Activated naive CD8-positive, alpha-beta T cell treated with anti-CD3 and anti-CD28 coated beads, Interleukin-2, amount 50 U/mL, for 24 hours (primary cell): ENCODE data around the gene CDC42BPA.

Source experiments
- ATAC-seq: fragments of 150-1000 bp; cut with Tn5 transposase; one replicate; pipeline ENCODE4 v1.10.0; 2021
- DNase-seq: peaks from one replicate; pipeline ENCODE4 v3.0.0; 2021
- H3K27ac Mint-ChIP-seq: one replicate; pipeline ENCODE4 v1.8.0; 2021; ENCODE audit warnings: mild to moderate bottlenecking, mixed read lengths
- H3K27me3 Mint-ChIP-seq: one replicate; pipeline ENCODE4 v1.8.0; 2021; ENCODE audit warnings: mixed read lengths
- H3K36me3 Mint-ChIP-seq: one replicate; pipeline ENCODE4 v1.8.0; 2021; ENCODE audit warnings: low read depth, mixed read lengths
- H3K4me1 Mint-ChIP-seq: one replicate; pipeline ENCODE4 v1.8.0; 2021; ENCODE audit warnings: mixed read lengths
- H3K4me3 Mint-ChIP-seq: one replicate; pipeline ENCODE4 v1.8.0; 2021; ENCODE audit warnings: mild to moderate bottlenecking, moderate library complexity, mixed read lengths
- H3K9me3 Mint-ChIP-seq: one replicate; pipeline ENCODE4 v1.8.0; 2021; ENCODE audit warnings: mixed read lengths

The CDC42BPA gene

DNA sequence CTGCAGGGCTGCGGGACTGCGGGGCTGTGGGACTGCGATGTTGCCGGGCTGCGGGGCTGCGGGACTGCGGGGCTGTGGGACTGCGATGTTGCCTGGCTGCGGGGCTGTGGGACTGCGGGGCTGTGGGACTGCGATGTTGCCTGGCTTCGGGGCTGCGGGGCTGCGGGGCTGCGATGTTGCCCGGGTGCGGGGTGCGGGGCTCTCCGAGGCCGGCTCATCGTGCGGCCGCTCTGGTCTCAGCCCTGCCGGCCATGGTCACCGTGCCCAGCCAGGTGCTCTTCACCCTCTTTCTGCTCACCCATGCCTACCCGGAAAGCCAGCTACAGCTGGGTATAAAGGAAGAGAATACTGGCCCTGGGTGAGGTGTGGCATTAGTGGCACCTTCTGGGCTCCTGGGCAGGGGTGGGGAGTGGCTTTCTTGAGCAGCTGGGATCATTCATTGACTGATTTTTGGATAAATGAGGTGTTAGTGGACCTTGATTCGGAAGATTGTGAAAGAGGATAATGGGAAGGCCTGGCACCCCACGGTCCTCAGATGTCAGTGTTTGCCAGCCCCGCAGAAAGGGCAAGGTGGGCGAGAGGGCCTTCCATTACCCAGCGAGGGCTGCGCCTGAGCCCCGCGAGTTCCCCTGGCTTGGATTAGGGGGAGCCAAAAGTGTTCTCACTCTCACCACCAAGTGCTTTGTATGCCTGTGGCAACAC lies 341.9 kb downstream of the CDC42BPA start:
- ATAC-seq (no peak), DNase-seq (no peak)
- Mint-ChIP-seq H3K36me3 (peaks cover 10% of the 10 kb centered on the region), H3K27me3 (no peaks in the 10 kb centered on the region), H3K4me3 (no peak overlapping the region), H3K9me3 (peaks cover 6% of the 10 kb centered on the region), H3K4me1 (no peaks in the 10 kb centered on the region), H3K27ac (no peak overlapping the region)

DNA sequence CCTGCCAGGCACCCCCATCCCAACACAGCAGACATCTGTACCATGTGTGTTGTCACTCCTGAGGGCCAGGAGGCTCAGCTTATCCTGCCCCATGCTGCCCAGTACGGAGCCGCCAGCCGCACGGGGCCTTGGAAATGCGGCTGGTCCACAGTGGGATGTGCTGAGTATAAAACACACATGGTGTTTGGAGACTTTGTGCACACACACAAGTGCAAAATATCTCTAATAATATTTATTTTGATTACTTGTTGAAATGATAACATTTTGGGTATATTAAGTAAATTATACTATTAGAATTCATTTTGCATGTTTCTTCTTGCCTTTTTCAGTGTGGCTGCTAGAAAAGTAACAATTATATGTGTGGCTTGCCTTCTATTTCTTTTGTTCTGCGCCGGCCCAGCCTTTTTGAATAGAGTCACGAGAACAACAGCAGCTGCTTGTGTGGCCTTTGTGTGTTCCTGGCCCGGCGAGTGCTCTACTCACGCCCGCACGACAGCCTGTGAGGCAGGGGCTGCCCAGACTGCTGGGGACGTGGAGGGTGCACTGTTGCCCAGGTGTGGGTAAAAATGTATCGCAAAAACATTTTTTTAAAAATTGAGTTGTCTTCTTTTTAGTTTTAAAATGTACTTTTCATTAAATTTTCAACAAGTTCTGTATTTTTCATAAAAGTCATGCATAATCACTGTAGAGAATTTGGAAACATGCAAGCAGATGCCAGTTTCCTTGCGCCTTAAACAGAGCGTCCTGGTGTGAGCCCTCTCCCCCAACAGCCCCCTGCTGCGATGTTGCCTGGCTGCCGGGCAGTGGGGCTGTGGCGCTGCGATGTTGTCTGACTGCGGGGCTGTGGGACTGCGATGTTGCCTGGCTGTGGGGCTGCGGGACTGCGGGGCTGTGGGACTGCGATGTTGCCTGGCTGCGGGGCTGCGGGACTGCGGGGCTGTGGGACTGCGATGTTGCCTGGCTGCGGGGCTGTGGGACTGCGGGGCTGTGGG lies 342.7 kb downstream of the CDC42BPA start:
- Mint-ChIP-seq H3K4me1 (no peaks in the 10 kb centered on the region), H3K27me3 (no peaks in the 10 kb centered on the region), H3K27ac (no peak overlapping the region), H3K36me3 (peaks cover 11% of the 10 kb centered on the region), H3K9me3 (peaks cover 6% of the 10 kb centered on the region), H3K4me3 (no peak overlapping the region)
- no peak for DNase-seq
- no peak for ATAC-seq

DNA sequence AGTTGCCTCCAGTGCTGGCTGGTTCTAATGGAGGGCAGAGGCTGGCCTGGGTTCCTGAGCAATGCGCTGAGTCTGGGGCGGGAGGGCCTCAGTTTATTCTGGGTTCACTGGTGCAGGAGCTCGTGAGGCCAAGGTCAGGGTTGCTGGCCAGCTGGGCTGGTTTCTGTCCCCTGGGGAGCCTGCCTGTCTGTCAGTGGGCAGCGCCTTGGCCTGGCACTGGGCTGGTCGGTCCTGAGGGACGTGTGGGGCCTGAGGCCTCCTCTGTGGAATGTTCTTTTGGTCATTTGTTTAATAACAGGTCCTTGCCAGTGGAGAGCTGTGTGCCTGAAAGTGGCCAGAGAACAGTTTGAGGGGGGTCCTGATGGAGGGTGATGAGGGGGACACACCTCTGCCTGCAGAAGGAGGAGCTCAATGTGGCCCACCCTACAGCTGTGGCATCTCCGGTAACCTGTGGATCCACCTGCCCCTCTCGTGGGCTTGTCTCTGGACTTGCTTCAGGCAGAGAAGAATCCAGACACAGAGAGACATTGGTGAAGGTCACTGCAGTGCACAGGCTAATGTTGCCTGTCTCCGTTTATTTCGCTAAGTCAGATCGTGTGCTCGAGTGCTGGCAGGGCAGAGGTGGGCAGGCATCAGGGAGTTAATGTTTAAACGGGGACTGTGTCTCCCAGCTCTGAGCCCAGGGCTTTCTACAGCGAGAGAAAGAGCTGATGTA lies 343.6 kb downstream of the CDC42BPA start:
- ATAC-seq (no peak), DNase-seq (no peak)
- no peaks in the 10 kb centered on the region for H3K4me1 Mint-ChIP-seq
- H3K9me3 Mint-ChIP-seq: peaks cover 6% of the 10 kb centered on the region
- H3K36me3 Mint-ChIP-seq: peaks cover 15% of the 10 kb centered on the region
- H3K27me3 Mint-ChIP-seq: no peaks in the 10 kb centered on the region
- no peak overlapping the region for H3K4me3 Mint-ChIP-seq
- H3K27ac Mint-ChIP-seq: no peak overlapping the region

DNA sequence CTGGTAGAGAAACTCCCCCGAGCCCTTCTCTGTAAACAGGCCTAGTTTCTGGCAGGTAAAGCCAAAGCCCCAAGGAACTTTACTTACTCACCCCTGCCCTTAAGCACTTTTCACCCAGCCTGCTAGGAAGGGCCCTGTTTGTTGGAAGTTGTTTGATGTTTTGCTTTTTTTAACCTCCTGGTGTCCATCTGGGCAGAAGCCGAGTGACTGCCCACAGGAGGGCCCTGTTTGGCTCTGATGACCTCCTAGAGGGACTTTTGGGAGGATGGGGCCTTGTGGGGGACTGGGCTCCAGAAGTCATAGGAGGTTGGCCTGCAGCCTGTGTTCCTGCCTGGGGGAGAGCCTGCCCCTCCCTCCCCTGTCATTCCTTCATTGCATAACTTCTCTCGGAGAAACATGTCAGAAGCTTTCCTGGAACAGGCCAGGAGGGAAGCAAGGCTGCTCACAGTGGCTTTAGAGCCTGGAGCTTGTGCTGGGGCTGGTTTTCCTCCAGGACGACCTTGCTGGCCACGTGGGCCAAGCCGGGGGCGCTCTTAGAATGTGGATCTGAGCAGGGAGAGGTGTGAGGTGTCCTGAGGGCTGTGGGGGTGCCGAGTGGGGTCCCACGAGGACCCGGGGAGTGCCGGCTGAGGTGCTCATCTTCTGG lies 344.3 kb downstream of the CDC42BPA start:
- Mint-ChIP-seq H3K9me3 (peaks cover 6% of the 10 kb centered on the region), H3K36me3 (peaks cover 20% of the 10 kb centered on the region), H3K27me3 (no peaks in the 10 kb centered on the region), H3K4me3 (no peak overlapping the region), H3K4me1 (no peaks in the 10 kb centered on the region), H3K27ac (no peak overlapping the region)
- ATAC-seq (no peak), DNase-seq (no peak)

DNA sequence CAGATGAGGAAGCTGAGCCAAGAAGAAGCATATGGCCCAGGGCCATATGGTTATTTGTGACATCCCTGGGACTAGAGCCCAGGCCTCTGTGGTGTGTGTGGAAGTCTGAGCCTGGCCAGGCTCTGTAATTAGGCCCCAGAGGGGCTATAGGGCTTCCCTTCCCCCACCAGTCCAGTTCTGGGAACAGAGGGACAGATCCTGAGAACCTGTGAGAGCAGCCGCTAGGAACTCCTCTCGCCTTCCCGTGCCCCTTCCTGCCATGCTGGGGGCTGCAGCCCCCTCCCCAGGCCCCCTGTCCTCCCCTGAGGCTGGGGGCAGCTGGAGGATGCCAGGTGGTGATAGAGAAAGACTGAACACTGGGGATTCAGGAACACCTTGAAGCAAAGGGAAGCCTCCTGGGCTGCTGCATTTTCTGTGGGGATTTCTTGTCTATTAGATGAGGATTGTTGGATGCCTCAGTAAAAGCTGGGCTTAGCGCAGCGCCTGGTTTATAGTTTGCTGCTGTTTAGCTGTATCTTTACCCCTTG lies 344.9 kb downstream of the CDC42BPA start:
- Mint-ChIP-seq H3K4me1 (no peaks in the 10 kb centered on the region), H3K27ac (no peak overlapping the region), H3K27me3 (no peaks in the 10 kb centered on the region), H3K4me3 (no peak overlapping the region), H3K9me3 (peaks cover 6% of the 10 kb centered on the region), H3K36me3 (peaks cover 25% of the 10 kb centered on the region)
- DNase-seq (no peak), ATAC-seq (no peak)

DNA sequence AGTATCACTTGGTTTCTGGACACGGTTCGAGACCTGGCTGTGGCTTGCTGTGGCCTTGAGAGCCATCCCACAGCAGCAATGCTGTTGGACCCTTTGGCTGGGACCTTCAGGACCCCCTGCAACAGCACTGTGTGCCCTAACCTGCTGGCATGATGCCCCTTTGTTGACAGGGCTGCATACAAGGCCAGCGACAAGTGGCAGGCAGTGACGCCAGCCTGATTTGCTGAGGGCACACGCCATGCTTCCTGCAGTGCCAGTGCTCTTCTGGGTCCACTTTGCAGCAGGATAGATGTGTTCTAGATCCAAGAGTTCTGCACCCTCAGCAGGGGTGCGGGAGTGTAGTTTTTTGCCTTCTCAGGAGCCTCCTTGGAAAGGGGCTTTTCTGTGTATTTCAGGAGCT lies 345.4 kb downstream of the CDC42BPA start:
- ATAC-seq (no peak), DNase-seq (no peak)
- no peak overlapping the region for H3K4me3 Mint-ChIP-seq
- no peaks in the 10 kb centered on the region for H3K4me1 Mint-ChIP-seq
- no peaks in the 10 kb centered on the region for H3K27me3 Mint-ChIP-seq
- H3K9me3 Mint-ChIP-seq: peaks cover 6% of the 10 kb centered on the region
- peaks cover 27% of the 10 kb centered on the region for H3K36me3 Mint-ChIP-seq
- no peak overlapping the region for H3K27ac Mint-ChIP-seq

DNA sequence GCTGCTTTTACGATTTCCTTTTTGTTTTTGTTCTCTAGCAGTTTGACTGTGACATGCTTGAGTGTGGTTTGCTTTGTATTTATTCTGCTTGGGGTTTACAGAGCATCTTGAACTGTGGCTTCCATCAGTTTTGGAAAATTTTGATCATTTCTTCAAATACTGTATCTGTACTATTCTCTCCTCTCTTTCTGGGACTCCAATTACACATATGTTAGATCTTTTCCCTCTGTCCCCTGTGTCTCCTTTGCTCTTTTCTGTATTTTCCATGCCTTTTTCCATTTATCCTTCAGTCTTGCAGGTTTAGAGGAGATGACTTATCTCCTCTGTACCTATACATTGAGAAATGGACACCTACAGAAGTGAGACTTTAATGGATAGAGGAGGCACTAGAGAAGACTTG lies 346.5 kb downstream of the CDC42BPA start:
- DNase-seq (no peak), ATAC-seq (no peak)
- H3K4me1 Mint-ChIP-seq: peaks cover 3% of the 10 kb centered on the region
- H3K27me3 Mint-ChIP-seq: no peaks in the 10 kb centered on the region
- H3K27ac Mint-ChIP-seq: peak overlapping the region; percentile 9
- H3K9me3 Mint-ChIP-seq: peaks cover 6% of the 10 kb centered on the region
- H3K4me3 Mint-ChIP-seq: no peak overlapping the region
- peaks cover 31% of the 10 kb centered on the region for H3K36me3 Mint-ChIP-seq

DNA sequence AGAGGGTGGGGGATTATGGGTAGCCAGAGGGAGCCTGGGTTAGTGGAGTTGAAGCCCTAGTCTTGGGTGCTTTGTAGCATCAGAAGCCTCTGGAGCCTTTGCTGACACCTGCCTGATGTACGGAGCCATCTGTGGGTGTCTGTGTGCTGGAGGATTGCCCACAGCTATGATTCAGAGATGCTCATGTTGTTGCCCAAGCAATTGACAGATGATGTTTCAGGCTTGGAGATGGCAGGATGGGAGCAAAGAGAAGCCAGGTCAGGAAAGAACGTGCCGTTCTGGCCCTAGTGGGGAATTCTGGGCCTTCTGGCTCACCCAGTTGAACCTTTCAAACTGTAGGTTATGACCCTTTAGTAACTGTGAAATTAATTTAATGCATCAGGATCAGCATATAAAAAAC lies 350.6 kb downstream of the CDC42BPA start:
- H3K36me3 Mint-ChIP-seq: peaks cover 34% of the 10 kb centered on the region
- H3K9me3 Mint-ChIP-seq: peaks cover 6% of the 10 kb centered on the region
- no peaks in the 10 kb centered on the region for H3K27me3 Mint-ChIP-seq
- no peak overlapping the region for H3K4me3 Mint-ChIP-seq
- H3K4me1 Mint-ChIP-seq: peaks cover 7% of the 10 kb centered on the region
- no peak overlapping the region for H3K27ac Mint-ChIP-seq
- ATAC-seq (no peak), DNase-seq (no peak)

DNA sequence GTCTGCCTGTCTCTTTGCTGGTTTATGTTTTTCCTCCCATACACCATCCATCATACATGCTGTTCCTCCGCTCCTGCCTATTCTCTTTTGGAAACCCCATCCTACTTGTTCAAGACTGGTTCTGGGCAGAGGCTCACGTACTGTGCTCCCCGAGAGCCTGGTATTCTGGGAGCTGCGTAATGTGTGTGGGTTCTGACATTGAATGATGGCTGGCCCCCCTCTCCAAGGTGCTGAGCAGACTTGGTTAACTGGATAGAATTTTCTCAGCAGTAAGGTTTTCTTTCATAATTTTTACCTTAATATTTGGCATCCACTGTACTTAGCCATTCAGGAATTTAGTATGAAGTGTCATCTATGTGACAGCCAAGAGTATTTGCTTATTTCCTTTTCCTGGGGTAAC lies 351.6 kb downstream of the CDC42BPA start:
- H3K4me1 Mint-ChIP-seq: peaks cover 8% of the 10 kb centered on the region

DNA sequence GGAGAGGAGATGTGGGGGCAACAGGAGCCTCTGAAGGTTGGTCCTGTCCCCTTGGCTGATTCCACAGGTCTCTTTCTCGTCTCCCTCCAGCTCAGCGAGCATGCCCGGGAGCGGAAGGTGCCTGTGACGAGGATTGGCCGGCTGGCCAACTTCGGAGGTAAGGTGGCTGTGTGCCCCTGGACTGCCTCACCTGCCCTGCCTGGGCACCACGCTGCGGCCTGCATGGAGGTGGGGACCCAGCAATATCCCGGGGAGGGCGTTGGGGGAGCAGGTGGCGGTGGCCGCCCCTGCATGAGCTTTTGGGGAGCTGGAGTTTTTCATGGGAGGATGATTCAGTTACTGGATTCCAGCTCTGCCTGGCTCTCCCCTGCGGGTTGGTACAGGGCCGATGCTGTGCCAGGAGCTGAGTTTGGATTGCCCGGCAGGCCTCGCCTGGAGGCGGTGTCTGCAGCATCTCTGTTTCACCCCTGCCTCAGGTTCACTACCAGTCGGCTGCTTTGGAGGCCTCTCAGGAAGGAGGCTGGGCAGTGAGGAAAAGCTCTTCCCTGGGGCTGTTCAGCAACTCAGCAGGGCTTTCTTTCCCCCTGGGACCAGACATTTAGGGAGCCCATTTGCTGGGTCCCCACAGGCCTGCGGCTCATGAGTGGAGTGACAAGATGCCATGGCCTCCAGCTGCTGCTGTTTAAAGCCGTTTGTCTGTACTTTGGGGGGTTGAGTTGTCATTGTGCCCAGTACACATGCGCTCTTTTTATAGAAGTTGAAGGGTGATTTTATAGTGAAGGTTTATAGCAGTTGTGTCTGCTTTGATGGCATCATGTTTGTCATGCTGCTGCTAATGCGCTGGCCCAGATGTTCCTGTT lies 352.5 kb downstream of the CDC42BPA start:
- Mint-ChIP-seq H3K9me3 (no peaks in the 10 kb centered on the region), H3K4me3 (no peak overlapping the region), H3K4me1 (peaks cover 17% of the 10 kb centered on the region), H3K36me3 (peaks cover 25% of the 10 kb centered on the region), H3K27ac (no peak overlapping the region), H3K27me3 (no peaks in the 10 kb centered on the region)
- DNase-seq (no peak), ATAC-seq (no peak)

More for the DNA sequence above, 351.6 kb downstream of the CDC42BPA start:
- Mint-ChIP-seq H3K9me3 (peaks cover 2% of the 10 kb centered on the region), H3K4me3 (no peak overlapping the region), H3K27me3 (no peaks in the 10 kb centered on the region), H3K27ac (no peak overlapping the region), H3K36me3 (peaks cover 29% of the 10 kb centered on the region)
- no peak for DNase-seq
- ATAC-seq: no peak

DNA sequence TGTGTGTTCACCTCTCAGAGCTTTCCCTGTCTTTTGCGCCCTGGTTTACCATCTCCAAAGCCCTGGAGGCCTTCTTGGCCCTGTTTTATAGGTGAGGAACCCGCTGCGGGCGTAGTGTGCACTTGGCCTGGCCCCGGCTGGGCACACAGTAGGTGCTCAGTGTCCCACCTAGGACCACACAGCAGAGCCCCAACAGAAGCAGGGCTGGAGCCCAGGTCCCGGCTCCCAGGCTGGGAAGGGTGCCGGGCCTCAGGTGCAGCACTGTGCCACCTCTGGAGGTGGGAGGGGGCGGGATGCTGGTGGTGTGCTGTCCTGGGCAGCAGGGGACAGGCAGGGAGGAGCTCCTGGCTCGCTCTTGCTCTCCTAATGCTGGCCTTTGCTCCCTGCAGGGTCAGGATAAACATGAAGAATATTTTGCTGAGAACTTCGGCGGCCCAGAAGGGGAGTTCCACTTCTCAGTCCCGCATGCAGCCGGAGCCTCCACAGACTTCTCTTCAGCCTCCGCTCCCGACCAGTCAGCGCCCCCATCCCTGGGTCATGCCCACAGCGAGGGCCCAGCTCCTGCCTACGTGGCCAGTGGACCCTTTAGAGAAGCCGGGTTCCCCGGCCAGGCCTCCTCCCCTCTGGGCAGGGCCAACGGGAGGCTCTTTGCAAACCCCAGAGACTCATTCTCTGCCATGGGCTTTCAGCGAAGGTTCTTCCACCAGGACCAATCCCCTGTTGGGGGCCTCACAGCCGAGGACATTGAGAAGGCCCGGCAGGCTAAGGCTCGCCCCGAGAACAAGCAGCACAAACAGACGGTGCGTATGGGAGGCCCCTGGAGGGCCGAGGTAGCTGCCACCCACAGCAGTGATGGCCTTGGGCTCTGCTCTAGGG lies 353.4 kb downstream of the CDC42BPA start:
- no peaks in the 10 kb centered on the region for H3K9me3 Mint-ChIP-seq
- no peak overlapping the region for H3K4me3 Mint-ChIP-seq
- H3K27me3 Mint-ChIP-seq: no peaks in the 10 kb centered on the region
- DNase-seq (no peak), ATAC-seq (no peak)
- H3K36me3 Mint-ChIP-seq: peaks cover 23% of the 10 kb centered on the region
- H3K4me1 Mint-ChIP-seq: peaks cover 21% of the 10 kb centered on the region
- no peak overlapping the region for H3K27ac Mint-ChIP-seq

DNA sequence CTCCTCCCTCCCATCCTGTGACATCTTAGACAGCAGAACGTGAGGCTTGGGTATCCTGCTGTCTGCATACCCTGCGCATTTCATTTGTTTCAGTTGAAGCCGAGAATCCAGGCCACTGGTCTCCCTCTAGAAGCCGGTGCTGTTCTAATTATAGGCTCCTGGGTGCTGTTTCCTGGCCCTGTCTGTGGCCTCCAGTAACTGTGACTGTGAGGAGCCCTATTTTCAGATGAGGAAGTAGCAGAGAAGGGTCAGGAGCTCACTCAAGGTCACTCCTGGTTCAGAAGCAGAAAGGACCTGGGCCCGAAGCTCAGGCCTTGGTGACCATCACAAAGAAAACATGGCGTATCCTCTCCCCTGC lies 354.2 kb downstream of the CDC42BPA start:
- DNase-seq: no peak
- Mint-ChIP-seq H3K36me3 (peaks cover 16% of the 10 kb centered on the region), H3K4me3 (no peak overlapping the region), H3K9me3 (no peaks in the 10 kb centered on the region), H3K27me3 (no peaks in the 10 kb centered on the region), H3K27ac (peak overlapping the region; percentile 29), H3K4me1 (peaks cover 27% of the 10 kb centered on the region)
- ATAC-seq: no peak
